ENCODE data around the gene SPRN. TPM values are rescaled to one million over a fixed set of nuclear protein-coding genes. Genes with fewer than 3 reads are reported as not detected.
A peak's percentile ranks its signal among the peaks of the same experiment; 100 is the strongest.
"Not testable (repeated sequence)": the region's sequence is repeated elsewhere in the genome, so short reads cannot be mapped to it uniquely, and the experiment has no call there.

Gene SPRN
- total RNA-seq, 2 experiments from 2014 or later: not detected

- Mint-ChIP-seq H3K36me3 (ENCODE audit: low read depth) (peaks cover 23% of the 10 kb centered on the region), H3K9me3 (peaks cover 33% of the 10 kb centered on the region), H3K4me1 (ENCODE audit: low read depth) (peaks cover 14% of the 10 kb centered on the region), H3K4me3 (no peak overlapping the region), H3K27ac (no peak overlapping the region), H3K27me3 (peaks cover 2% of the 10 kb centered on the region)
- ChIA-PET POLR2A (no interaction called here), CTCF (interaction anchor here (1.4 kb wide), 1 partner anchor 8 kb away, joined by 3 read pairs; no protein-coding TSS in a partner anchor)
- TF ChIP-seq CTCF (IDR thresholded peaks at IDR 0.05): no peak
- intact Hi-C loops (cut with micrococcal nuclease): no loop called here
- ATAC-seq (no peak), DNase-seq (no peak)
These were observed 20.2 kb upstream of the SPRN start for GRCh38 chr10:133444342-133445267.

- DNase-seq: no peak
- ChIA-PET POLR2A (interaction anchor here (1.0 kb wide), 1 partner anchor 8 kb away, joined by 3 read pairs; no protein-coding TSS in a partner anchor), CTCF (no interaction called here)
- no peak for ATAC-seq
- no peak overlapping the region for H3K4me3 Mint-ChIP-seq
- peaks cover 15% of the 10 kb centered on the region for H3K4me1 Mint-ChIP-seq (ENCODE audit: low read depth)
- peaks cover 16% of the 10 kb centered on the region for H3K36me3 Mint-ChIP-seq (ENCODE audit: low read depth)
- H3K27me3 Mint-ChIP-seq: peaks cover 2% of the 10 kb centered on the region
- no peak for TF ChIP-seq CTCF (IDR thresholded peaks at IDR 0.05)
- peak overlapping the region; percentile 46 for H3K27ac Mint-ChIP-seq
- peaks cover 21% of the 10 kb centered on the region for H3K9me3 Mint-ChIP-seq
- intact Hi-C loops (cut with micrococcal nuclease): no loop called here
These were observed 18.8 kb upstream of the SPRN start for GRCh38 chr10:133442967-133443924.

GRCh38 chr10:133442191-133442966 is 18.0 kb upstream of the SPRN start:
- POLR2A ChIA-PET: interaction anchor here (1.0 kb wide), 1 partner anchor 9 kb away, joined by 3 read pairs; no protein-coding TSS in a partner anchor
- peak; percentile 94 for ATAC-seq
- no peak for TF ChIP-seq CTCF (IDR thresholded peaks at IDR 0.05)
- CTCF ChIA-PET: interaction anchor here (0.9 to 1.6 kb wide), 4 partner anchors 44 to 135 kb away, joined by 3 to 4 read pairs (median 4); no protein-coding TSS in a partner anchor
- Mint-ChIP-seq H3K27ac (peak overlapping the region; percentile 46), H3K4me1 (ENCODE audit: low read depth) (peaks cover 18% of the 10 kb centered on the region), H3K27me3 (peaks cover 2% of the 10 kb centered on the region), H3K9me3 (peaks cover 13% of the 10 kb centered on the region), H3K4me3 (peak overlapping the region; percentile 15), H3K36me3 (ENCODE audit: low read depth) (peaks cover 9% of the 10 kb centered on the region)
- intact Hi-C loops (cut with micrococcal nuclease): no loop called here
- DNase-seq: peak; percentile 69

- POLR2A ChIA-PET: no interaction called here
- peaks cover 4% of the 10 kb centered on the region for H3K27me3 Mint-ChIP-seq
- peak overlapping the region; percentile 15 for H3K4me3 Mint-ChIP-seq
- no peak for ATAC-seq
- H3K4me1 Mint-ChIP-seq (ENCODE audit: low read depth): peaks cover 18% of the 10 kb centered on the region
- no peak for TF ChIP-seq CTCF (IDR thresholded peaks at IDR 0.05)
- peaks cover 8% of the 10 kb centered on the region for H3K9me3 Mint-ChIP-seq
- H3K27ac Mint-ChIP-seq: no peak overlapping the region
- H3K36me3 Mint-ChIP-seq (ENCODE audit: low read depth): peaks cover 5% of the 10 kb centered on the region
- CTCF ChIA-PET: interaction anchor here (0.9 to 1.6 kb wide), 4 partner anchors 45 to 134 kb away, joined by 3 to 4 read pairs (median 4); no protein-coding TSS in a partner anchor
- DNase-seq: no peak
- intact Hi-C loops (cut with micrococcal nuclease): no loop called here
These were observed 17.4 kb upstream of the SPRN start for GRCh38 chr10:133441780-133442179.

- POLR2A ChIA-PET; H3K27me3 Mint-ChIP-seq; H3K27ac Mint-ChIP-seq; DNase-seq; H3K4me3 Mint-ChIP-seq; ATAC-seq; H3K9me3 Mint-ChIP-seq; H3K36me3 Mint-ChIP-seq (ENCODE audit: low read depth); intact Hi-C loops (cut with micrococcal nuclease): not testable (repeated sequence)
- H3K4me1 Mint-ChIP-seq (ENCODE audit: low read depth): peaks cover 18% of the 10 kb centered on the region
- CTCF ChIA-PET: interaction anchor here (0.9 to 1.6 kb wide), 3 partner anchors 45 to 112 kb away, joined by 3 to 4 read pairs (median 3); no protein-coding TSS in a partner anchor
These were observed 16.9 kb upstream of the SPRN start for GRCh38 chr10:133441356-133441755.
